Activated CD8-positive, alpha-beta memory T cell treated with anti-CD3 and anti-CD28 coated beads for 36 hours (primary cell): ENCODE data around the gene IGFL4. TPM values are rescaled to one million over a fixed set of nuclear protein-coding genes. Genes with fewer than 3 reads are reported as not detected.

Experiments used
- CTCF ChIA-PET: fragments of 350-600 bp; sonication (Branson Sonifier 250); formaldehyde crosslinking; loops from one replicate; lab custom pipeline; 2021; ENCODE audit warnings: antibody characterized with exemption; lab: Charles Lee
- POLR2A ChIA-PET: fragments of 350-600 bp; sonication (Branson Sonifier 250); formaldehyde crosslinking; loops from one replicate; lab custom pipeline; 2021; ENCODE audit warnings: antibody characterized with exemption; lab: Charles Lee
- total RNA-seq, 2 experiments: library from RNA; stranded (reverse); gene quantifications; one replicate each; pipeline ENCODE4 v1.2.3, GENCODE V29; 2021

The IGFL4 gene
- total RNA-seq, 2 experiments from 2014 or later: not detected

DNA sequence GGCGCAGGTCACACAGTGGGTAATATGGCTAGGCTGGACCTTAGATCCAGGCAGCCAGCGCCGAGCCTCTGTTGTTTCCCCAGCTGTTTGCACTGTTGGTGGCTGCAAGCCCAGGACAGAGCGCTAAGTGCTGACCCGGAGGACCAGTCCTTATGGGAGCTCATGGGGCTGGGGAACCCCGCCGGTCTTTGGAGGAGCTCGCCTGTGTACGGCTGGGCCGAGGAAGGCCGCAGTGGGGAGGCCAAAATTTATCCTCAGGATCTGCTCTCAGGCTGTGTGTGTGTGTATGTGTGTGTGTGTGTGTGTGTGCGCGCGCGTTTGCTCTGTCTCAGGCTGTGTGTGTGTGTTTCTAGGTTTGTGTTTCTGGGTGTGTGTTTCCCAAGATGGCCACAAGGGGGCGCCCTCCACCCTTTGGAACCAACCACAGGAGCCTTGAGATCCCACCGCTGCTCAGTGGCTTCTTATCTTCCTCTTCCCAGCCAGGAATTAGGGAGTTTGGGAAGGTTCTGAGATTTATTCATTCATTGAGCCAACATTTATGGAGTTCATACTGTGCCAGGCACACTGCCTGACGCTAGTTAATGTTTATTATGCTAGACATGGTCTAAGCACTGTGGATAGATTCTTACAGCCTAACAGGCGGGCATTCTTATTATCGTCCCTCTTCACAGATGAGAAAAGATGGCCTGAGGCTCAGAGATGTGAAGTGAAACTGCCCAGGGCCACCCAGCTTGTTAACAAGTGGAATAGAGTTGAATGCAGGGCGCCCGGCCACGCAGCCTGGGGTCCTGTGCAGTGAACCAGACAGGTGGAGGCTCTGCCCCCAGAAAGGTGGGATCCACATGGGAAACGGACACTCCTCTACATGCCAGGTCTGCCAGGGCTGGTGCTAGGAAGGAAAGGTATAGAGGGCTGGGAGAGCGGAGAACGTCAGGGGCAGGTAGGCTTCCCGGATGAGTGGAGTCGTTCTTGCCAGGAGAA, 31.0 kb downstream of the IGFL4 start:
- CTCF ChIA-PET: interaction anchor here (0.6 to 2.8 kb wide), 10 partner anchors 8 to 918 kb away, joined by 3 to 9 read pairs (median 4); partner anchors contain the start of genes CCDC61 and MYPOP
- POLR2A ChIA-PET: interaction anchor here (0.5 kb wide), 1 partner anchor 147 kb away, joined by 4 read pairs; the partner anchor contains the start of gene SYMPK

DNA sequence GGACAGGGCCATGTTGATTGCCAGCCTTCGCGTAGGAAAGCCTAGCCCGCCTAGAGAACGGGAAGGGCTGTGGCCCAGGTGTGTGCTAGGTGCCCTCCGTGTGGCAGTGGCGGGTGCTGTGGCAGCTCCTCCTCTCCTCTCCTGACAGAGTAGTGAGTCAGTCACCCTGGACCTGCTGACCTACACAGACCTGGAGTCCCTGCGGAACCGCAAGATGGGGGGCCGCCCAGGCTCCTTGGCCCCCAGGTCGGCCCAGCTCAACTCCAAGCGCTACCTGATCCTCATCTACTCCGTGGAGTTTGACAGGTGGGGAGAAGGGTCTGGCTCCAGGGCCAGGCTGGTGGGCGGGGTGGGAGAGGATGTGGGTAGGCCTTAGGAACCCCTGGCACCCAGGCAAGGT, 34.4 kb downstream of the IGFL4 start:
- ChIA-PET CTCF (interaction anchor here (0.5 to 1.5 kb wide), 3 partner anchors 10 to 1290 kb away, joined by 3 to 4 read pairs (median 3); no protein-coding TSS in a partner anchor), POLR2A (no interaction called here)

DNA sequence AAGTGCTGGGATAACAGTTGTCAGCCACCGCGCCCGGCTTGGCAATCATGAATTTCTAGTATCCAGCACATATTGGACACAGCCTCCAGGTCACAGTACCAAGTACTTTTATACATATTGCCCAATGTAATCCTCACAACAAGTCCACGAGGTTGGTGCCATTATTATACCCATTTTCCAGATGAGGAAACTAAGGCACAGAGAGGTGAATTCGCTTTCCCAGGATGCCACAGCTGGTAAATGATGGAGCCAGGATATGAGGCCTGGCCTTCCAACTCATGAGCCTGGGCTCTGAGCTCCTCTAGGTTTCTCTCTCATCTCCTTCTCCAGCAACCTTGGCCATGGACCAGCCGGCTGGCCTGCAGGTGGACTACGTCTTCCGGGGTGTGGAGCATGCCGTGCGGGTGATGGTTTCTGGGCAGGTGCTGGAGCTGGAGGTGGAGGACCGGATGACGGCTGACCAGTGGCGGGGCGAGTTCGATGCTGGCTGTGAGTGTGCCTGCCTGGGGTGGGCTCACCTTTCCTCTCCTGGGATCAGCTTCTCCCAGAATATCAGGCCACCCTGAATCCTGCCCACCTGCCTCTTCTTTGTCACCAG, 38.0 kb downstream of the IGFL4 start:
- CTCF ChIA-PET: interaction anchor here (1.6 kb wide), 1 partner anchor 8 kb away, joined by 5 read pairs; no protein-coding TSS in a partner anchor
- POLR2A ChIA-PET: no interaction called here

DNA sequence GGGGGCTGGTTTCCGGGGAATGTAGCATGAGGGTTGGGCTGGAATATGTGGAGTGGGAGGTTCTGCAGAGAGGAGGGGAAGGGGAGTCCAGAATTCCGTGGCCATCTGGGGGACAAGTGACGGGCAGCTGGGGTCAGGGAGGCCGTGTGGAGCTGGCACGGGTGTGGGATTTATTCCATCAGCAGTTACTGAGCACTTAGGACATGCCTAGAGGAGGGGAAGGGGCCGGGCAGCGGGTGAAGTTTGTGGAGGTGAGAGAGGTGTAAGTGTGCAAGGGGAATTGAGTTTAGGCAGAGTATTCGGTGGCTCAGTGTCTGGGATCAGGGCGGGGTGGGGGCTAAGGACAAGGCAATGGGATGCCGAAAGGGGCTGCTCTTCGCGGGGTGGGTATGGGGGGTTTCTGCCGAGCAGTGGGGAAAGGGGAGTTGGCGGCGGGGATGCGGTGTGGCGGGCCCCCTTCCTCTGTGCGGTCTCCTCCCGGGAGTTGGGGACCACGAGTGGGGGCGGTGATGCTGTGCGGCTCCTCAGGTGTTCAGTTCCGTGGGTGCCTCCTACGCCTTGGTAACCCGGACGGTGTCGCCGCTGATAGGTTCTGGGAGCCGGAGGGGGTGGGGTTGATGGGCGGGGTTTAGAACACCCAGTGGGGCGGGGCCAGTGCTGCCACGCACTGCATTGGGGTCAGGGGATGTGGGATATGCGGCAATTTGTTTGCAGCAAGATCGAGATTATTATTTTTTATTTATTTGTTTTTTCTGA, 40.1 kb downstream of the IGFL4 start:
- ChIA-PET POLR2A (no interaction called here), CTCF (interaction anchor here (1.6 kb wide), 1 partner anchor 10 kb away, joined by 5 read pairs; no protein-coding TSS in a partner anchor)

DNA sequence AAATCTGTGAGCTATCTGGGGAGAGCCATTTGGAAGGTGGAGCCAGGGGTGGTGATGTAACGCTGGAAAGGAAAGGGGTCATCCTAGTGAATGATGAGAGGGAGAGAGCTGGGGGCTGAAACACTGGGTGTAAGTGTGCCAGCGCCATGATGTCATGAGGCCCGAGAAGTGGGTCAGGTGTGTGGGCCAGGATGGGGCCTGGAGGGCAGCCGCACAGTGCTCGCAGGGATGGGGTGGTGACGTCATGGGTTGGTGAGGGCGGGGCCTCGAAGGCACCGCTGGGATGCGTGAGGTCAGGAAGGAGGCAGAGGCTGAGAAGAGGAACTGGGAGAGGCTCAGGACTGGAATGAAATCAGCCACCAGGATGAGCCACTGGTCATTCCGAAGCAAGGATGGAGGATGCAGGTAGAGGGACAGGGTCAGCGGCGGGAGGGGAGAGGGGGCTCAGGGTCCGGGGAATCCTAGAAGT, 41.1 kb downstream of the IGFL4 start:
- ChIA-PET CTCF (no interaction called here), POLR2A (no interaction called here)

DNA sequence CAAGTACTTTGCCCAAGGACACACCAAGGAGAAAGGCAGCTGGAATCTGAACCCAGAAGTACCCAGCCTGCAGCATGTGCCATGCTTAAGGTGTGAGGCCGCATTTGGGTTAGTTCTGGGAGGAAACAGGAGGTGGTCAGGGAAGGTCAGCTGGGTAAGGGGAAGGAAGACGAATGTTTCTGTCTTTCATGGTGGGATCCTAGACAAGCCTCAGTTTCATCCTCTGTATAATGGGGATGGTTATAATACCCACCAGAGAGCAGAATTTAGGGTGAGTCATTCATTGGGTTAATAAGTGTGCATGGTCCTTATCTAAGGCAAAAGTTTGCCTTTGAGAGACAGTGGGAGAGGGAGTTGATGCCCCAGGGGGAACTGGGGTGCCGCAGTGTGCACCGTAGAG, 42.0 kb downstream of the IGFL4 start:
- ChIA-PET POLR2A (no interaction called here), CTCF (no interaction called here)

DNA sequence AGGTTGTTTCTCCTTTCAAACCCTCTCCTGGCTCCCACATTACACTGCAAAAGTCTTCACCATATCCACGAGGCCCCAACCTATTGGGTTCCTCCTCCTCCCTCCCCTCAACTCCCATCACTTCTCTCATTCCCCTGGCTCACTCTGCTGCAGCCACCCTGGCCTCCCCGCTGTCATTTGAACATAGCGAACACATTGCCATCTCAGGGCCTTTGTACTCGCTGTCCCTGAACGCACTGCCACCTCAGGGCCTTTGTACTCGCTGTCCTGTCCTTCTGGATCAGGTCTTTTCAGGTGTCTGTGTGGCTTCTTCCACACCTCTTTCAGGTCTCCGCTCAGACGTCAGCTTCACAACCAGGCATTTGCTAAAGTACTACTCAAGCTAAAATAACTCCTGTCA, 43.9 kb downstream of the IGFL4 start:
- ChIA-PET CTCF (interaction anchor here (2.0 kb wide), 1 partner anchor 350 kb away, joined by 9 read pairs; the partner anchor contains the start of gene PPP5C), POLR2A (no interaction called here)

DNA sequence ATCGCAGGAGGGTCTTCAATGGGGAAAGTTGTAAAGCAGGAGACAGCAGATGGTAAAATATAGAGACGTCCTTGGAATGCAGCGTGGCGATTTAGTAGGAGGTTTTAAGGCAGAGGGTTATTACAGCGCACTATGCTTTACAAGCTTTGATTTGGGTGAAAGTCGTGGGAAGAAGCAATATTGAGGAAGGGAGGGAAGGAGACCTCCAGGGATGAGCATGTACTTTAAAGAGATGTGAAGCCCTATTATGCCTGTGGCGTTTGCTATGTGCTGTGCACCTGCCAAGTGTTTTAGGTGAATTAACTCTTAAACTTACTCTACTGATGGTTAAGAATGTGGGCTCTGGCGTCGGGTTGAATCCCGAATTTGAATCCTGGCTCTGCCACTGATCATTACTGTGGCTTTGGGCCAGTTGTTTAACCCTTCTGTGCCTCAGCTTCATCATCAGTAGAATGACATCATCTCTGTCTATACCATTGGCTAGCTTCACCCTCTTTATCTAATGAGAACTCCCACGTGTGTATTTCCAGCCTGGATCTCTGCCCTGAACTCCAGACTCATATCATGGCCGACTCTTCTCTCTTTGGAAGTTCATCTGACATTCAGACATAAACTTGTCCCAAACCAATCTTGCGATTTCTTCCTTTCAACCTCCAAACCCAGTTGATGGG, 45.0 kb downstream of the IGFL4 start:
- ChIA-PET CTCF (interaction anchor here (0.8 to 2.0 kb wide), 5 partner anchors 13 to 351 kb away, joined by 3 to 9 read pairs (median 5); partner anchors contain the start of genes FOXA3 and PPP5C), POLR2A (interaction anchor here (1.0 to 1.4 kb wide), 2 partner anchors 21 to 93 kb away, joined by 3 to 6 read pairs; partner anchors contain the start of gene MYPOP)

DNA sequence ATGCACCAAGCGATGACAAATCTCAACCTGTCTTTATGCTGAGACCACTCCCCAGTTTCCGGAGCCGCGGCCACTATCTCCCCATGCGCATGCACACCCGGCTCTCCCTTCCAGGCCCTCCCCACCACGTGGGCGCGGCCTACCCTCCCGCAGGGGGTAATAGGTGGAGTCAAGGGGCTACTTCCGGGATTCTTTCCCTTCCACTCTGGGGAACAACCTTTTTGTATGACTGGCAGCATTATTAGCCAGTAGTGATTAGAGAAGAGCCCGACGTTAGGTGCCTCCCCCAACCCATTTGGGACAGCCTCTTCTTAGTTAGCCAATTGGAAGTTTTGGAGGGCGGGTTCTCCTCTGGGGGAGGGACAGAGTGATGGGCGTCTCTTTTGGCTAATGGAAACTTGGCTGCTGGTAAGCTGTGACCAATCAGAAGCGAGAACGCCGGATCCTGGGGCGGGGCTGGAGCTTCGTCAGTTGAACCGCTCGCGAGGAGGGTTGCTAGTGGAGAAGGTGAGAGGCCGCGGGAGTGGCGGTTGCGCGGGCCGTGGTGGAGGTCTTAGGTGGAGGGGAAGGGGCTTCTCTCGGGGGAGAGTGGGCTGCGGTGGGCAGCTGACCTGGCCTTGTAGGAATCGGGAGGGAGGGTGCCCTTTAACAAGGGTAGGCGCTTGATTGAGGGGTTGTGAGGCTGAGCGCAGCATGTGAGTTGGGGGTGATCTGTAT, 45.6 kb downstream of the IGFL4 start, which contains the start of gene CCDC61:
CCDC61 (plus strand) TSS at position 470 of the 717 bp plus-strand sequence. CDS start 7,552 bp downstream, outside the sequence.
- POLR2A ChIA-PET: interaction anchor here (1.0 to 1.4 kb wide), 2 partner anchors 22 to 93 kb away, joined by 3 to 6 read pairs; partner anchors contain the start of gene MYPOP
- CTCF ChIA-PET: interaction anchor here (0.8 to 2.0 kb wide), 6 partner anchors 14 to 352 kb away, joined by 3 to 9 read pairs (median 4); partner anchors contain the start of gene PPP5C

DNA sequence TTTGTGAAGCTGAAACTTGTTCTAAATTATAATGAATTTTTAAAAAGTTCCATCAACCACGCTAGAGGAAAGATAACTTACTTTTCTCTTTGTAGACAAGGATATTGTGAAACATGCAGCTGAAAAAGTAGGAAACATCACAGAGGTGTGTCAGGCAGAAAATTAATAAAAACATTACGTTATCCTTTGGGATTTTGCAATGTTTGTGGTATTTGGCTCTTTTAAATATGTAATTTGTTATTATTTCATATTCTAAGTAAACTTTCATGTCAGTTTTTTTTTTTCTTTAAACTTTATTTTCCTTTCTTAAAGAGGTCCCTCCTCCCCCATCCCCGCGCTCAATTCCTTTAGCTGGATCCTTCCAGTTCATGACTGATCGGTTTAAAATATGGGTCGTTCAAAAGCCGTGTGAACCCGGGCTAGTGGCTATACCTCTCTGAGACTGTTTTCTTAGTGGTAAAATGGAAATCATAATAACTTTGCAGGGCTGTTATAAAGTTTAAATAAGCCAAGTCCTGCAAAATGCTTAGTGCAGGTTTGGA, 46.3 kb downstream of the IGFL4 start:
- CTCF ChIA-PET: interaction anchor here (1.0 to 2.0 kb wide), 5 partner anchors 15 to 353 kb away, joined by 3 to 9 read pairs (median 5); partner anchors contain the start of gene PPP5C

DNA sequence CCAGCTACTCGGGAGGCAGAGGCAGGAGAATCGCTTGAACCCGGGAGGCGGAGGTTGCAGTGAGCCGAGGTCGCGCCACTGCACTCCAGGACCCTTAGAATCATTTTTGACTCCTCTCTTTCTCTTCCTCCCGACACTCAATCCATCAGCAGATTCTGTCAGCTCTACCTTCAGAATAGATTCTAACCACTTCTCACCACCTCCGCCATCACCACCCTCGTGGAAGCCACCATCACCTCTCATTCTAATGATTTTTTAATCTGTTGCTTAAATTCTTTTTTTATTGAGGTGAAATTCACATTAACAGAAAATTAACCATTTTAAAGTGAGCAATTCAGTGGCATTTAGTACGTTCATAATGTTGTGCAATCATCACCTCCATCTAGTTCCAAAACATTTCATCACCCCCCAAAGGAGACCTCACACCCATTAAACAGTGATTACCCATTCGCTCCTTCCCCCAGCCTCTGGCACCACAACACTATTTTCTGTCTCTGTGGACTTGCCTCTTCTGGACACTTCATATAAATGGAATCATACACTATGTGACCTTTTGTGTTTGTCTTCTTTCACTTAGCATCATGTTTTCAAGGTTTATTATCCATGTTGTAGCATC, 50.6 kb downstream of the IGFL4 start:
- CTCF ChIA-PET: no interaction called here
- POLR2A ChIA-PET: no interaction called here

More for the DNA sequence above, 46.3 kb downstream of the IGFL4 start:
- POLR2A ChIA-PET: interaction anchor here (1.0 to 1.4 kb wide), 2 partner anchors 22 to 92 kb away, joined by 3 to 6 read pairs; partner anchors contain the start of gene MYPOP

Other genes with a start within 250 kb of the IGFL4 start
- 10 to 100 TPM; 55.3 to 56.3 TPM for gene DMWD, start 248.2 kb downstream of the IGFL4 start, total RNA-seq
- gene RSPH6A, start 225.7 kb downstream of the IGFL4 start, total RNA-seq: under 1 TPM; 0.17 to 0.23 TPM
- 100 to 1,000 TPM; 117 to 124 TPM for gene SYMPK, start 177.9 kb downstream of the IGFL4 start, total RNA-seq
- under 1 TPM; 0.52 to 0.74 TPM for gene FOXA3, start 176.7 kb downstream of the IGFL4 start, total RNA-seq
- 10 to 100 TPM; 14.6 to 16.1 TPM for gene IRF2BP1, start 154.9 kb downstream of the IGFL4 start, total RNA-seq
- gene MYPOP, start 138.4 kb downstream of the IGFL4 start, total RNA-seq: 1 to 10 TPM; 5.9 to 6.0 TPM
- gene NANOS2, start 126.2 kb downstream of the IGFL4 start, total RNA-seq: not detected
- gene NOVA2, start 67.1 kb downstream of the IGFL4 start, total RNA-seq: not detected
- 10 to 100 TPM; 24.1 to 25.4 TPM for gene CCDC61, start 45.5 kb downstream of the IGFL4 start, total RNA-seq
- not detected for gene PGLYRP1, start 17.9 kb downstream of the IGFL4 start, total RNA-seq
- gene IGFL3, start 83.7 kb upstream of the IGFL4 start, total RNA-seq: not detected
- not detected for gene IGFL2, start 107.2 kb upstream of the IGFL4 start, total RNA-seq
- not detected for gene IGFL1, start 188.7 kb upstream of the IGFL4 start, total RNA-seq